ENCODE measurements around the gene D2HGDH. TPM values are rescaled to one million over a fixed set of nuclear protein-coding genes. Genes with fewer than 3 reads are reported as not detected.

The D2HGDH gene
- total and polyA plus RNA-seq, 2 experiments from 2014 or later: 3.7 to 17.3 TPM

DNA sequence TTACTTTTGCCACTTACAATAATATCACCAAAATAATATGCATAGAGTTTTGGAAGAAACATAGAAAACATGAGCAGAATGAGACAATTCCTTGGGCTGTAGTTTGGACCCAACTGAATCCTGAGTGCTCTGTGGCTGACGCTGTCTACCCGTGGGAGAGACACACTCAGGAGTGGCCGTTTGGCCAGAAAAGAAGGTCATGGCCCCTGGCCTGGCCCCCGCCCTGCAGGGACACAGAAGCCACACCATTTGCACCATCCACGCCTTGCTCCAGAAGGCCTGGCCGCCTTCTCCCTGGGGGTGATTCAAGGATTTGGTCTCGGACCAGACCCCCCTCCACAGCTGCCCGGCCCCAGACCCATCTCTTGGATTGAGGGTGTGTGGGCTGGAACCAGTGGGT lies 6.4 kb upstream of the D2HGDH start:
- no peak overlapping the region for H2AFZ ChIP-seq
- Mint-ChIP-seq H3K27me3 (ENCODE audit: insufficient read depth, low read depth, poor library complexity) (peaks cover 12% of the 10 kb centered on the region), H3K27ac (no peak overlapping the region), H3K4me3 (no peak overlapping the region), H3K9me3 (peaks cover 12% of the 10 kb centered on the region), H3K36me3 (ENCODE audit: low read depth) (peaks cover 25% of the 10 kb centered on the region), H3K4me1 (no peaks in the 10 kb centered on the region)
- no peak overlapping the region for H3K4me3 ChIP-seq
- peaks cover 5% of the 10 kb centered on the region for H4K20me1 ChIP-seq (replicated peaks; ENCODE audit: insufficient read depth)
- no peaks in the 10 kb centered on the region for H3K79me2 ChIP-seq (replicated peaks; ENCODE audit: insufficient read depth)
- H3K9me2 ChIP-seq (ENCODE audit: insufficient read depth): no peaks in the 10 kb centered on the region
- peaks cover 4% of the 10 kb centered on the region for H3K36me3 ChIP-seq (ENCODE audit: insufficient read depth)
- no peak overlapping the region for H3K4me2 ChIP-seq
- TF ChIP-seq EZH2 (IDR thresholded peaks at IDR 0.05; ENCODE audit: low read depth, unreplicated experiment) (no peak), STAT1 (IDR thresholded peaks at IDR 0.05; ENCODE audit: unreplicated experiment) (no peak), EZH2phosphoT487 (IDR thresholded peaks at IDR 0.05; ENCODE audit: unreplicated experiment) (no peak), POLR2AphosphoS5 (IDR thresholded peaks at IDR 0.05; ENCODE audit: low read depth) (no peak), ZNF114 (CRISPR knock-in tag; IDR thresholded peaks at IDR 0.05) (no peak), NANOG (IDR thresholded peaks at IDR 0.05; ENCODE audit: borderline replicate concordance) (no peak), ZNF331 (CRISPR knock-in tag; IDR thresholded peaks at IDR 0.05; ENCODE audit: low read depth) (no peak), CREB1 (CRISPR knock-in tag; IDR thresholded peaks at IDR 0.05; ENCODE audit: low read depth) (no peak), JUNB (IDR thresholded peaks at IDR 0.05; ENCODE audit: unreplicated experiment) (no peak)
- TF ChIP-seq, protein P1, sequence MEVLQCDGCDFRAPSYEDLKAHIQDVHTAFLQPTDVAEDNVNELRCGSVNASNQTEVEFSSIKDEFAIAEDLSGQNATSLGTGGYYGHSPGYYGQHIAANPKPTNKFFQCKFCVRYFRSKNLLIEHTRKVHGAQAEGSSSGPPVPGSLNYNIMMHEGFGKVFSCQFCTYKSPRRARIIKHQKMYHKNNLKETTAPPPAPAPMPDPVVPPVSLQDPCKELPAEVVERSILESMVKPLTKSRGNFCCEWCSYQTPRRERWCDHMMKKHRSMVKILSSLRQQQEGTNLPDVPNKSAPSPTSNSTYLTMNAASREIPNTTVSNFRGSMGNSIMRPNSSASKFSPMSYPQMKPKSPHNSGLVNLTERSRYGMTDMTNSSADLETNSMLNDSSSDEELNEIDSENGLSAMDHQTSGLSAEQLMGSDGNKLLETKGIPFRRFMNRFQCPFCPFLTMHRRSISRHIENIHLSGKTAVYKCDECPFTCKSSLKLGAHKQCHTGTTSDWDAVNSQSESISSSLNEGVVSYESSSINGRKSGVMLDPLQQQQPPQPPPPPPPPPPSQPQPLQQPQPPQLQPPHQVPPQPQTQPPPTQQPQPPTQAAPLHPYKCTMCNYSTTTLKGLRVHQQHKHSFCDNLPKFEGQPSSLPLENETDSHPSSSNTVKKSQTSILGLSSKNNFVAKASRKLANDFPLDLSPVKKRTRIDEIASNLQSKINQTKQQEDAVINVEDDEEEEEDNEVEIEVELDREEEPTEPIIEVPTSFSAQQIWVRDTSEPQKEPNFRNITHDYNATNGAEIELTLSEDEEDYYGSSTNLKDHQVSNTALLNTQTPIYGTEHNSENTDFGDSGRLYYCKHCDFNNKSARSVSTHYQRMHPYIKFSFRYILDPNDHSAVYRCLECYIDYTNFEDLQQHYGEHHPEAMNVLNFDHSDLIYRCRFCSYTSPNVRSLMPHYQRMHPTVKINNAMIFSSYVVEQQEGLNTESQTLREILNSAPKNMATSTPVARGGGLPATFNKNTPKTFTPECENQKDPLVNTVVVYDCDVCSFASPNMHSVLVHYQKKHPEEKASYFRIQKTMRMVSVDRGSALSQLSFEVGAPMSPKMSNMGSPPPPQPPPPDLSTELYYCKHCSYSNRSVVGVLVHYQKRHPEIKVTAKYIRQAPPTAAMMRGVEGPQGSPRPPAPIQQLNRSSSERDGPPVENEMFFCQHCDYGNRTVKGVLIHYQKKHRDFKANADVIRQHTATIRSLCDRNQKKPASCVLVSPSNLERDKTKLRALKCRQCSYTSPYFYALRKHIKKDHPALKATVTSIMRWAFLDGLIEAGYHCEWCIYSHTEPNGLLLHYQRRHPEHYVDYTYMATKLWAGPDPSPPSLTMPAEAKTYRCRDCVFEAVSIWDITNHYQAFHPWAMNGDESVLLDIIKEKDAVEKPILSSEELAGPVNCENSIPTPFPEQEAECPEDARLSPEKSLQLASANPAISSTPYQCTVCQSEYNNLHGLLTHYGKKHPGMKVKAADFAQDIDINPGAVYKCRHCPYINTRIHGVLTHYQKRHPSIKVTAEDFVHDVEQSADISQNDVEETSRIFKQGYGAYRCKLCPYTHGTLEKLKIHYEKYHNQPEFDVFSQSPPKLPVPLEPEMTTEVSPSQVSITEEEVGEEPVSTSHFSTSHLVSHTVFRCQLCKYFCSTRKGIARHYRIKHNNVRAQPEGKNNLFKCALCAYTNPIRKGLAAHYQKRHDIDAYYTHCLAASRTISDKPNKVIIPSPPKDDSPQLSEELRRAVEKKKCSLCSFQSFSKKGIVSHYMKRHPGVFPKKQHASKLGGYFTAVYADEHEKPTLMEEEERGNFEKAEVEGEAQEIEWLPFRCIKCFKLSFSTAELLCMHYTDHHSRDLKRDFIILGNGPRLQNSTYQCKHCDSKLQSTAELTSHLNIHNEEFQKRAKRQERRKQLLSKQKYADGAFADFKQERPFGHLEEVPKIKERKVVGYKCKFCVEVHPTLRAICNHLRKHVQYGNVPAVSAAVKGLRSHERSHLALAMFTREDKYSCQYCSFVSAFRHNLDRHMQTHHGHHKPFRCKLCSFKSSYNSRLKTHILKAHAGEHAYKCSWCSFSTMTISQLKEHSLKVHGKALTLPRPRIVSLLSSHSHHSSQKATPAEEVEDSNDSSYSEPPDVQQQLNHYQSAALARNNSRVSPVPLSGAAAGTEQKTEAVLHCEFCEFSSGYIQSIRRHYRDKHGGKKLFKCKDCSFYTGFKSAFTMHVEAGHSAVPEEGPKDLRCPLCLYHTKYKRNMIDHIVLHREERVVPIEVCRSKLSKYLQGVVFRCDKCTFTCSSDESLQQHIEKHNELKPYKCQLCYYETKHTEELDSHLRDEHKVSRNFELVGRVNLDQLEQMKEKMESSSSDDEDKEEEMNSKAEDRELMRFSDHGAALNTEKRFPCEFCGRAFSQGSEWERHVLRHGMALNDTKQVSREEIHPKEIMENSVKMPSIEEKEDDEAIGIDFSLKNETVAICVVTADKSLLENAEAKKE (CRISPR knock-in tag; IDR thresholded peaks at IDR 0.05): no peak
- TF ChIP-seq, protein P2, sequence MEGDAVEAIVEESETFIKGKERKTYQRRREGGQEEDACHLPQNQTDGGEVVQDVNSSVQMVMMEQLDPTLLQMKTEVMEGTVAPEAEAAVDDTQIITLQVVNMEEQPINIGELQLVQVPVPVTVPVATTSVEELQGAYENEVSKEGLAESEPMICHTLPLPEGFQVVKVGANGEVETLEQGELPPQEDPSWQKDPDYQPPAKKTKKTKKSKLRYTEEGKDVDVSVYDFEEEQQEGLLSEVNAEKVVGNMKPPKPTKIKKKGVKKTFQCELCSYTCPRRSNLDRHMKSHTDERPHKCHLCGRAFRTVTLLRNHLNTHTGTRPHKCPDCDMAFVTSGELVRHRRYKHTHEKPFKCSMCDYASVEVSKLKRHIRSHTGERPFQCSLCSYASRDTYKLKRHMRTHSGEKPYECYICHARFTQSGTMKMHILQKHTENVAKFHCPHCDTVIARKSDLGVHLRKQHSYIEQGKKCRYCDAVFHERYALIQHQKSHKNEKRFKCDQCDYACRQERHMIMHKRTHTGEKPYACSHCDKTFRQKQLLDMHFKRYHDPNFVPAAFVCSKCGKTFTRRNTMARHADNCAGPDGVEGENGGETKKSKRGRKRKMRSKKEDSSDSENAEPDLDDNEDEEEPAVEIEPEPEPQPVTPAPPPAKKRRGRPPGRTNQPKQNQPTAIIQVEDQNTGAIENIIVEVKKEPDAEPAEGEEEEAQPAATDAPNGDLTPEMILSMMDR (conservative IDR thresholded peaks at IDR 0.05; ENCODE audit: low read depth in 2 of 2): no peak
- TF ChIP-seq, protein P3, sequence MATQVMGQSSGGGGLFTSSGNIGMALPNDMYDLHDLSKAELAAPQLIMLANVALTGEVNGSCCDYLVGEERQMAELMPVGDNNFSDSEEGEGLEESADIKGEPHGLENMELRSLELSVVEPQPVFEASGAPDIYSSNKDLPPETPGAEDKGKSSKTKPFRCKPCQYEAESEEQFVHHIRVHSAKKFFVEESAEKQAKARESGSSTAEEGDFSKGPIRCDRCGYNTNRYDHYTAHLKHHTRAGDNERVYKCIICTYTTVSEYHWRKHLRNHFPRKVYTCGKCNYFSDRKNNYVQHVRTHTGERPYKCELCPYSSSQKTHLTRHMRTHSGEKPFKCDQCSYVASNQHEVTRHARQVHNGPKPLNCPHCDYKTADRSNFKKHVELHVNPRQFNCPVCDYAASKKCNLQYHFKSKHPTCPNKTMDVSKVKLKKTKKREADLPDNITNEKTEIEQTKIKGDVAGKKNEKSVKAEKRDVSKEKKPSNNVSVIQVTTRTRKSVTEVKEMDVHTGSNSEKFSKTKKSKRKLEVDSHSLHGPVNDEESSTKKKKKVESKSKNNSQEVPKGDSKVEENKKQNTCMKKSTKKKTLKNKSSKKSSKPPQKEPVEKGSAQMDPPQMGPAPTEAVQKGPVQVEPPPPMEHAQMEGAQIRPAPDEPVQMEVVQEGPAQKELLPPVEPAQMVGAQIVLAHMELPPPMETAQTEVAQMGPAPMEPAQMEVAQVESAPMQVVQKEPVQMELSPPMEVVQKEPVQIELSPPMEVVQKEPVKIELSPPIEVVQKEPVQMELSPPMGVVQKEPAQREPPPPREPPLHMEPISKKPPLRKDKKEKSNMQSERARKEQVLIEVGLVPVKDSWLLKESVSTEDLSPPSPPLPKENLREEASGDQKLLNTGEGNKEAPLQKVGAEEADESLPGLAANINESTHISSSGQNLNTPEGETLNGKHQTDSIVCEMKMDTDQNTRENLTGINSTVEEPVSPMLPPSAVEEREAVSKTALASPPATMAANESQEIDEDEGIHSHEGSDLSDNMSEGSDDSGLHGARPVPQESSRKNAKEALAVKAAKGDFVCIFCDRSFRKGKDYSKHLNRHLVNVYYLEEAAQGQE (IDR thresholded peaks at IDR 0.05; ENCODE audit: unreplicated experiment): no peak
- TF ChIP-seq, protein P4, sequence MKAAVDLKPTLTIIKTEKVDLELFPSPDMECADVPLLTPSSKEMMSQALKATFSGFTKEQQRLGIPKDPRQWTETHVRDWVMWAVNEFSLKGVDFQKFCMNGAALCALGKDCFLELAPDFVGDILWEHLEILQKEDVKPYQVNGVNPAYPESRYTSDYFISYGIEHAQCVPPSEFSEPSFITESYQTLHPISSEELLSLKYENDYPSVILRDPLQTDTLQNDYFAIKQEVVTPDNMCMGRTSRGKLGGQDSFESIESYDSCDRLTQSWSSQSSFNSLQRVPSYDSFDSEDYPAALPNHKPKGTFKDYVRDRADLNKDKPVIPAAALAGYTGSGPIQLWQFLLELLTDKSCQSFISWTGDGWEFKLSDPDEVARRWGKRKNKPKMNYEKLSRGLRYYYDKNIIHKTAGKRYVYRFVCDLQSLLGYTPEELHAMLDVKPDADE (IDR thresholded peaks at IDR 0.05): no peak
- H3K4me1 ChIP-seq (ENCODE audit: insufficient read depth): no peaks in the 10 kb centered on the region; the same call in 1 of the 2 replicates
- DNase-seq (ENCODE audit: low spot score) (no peak), ATAC-seq (no peak)
- no peak overlapping the region for H3K27ac ChIP-seq (ENCODE audit: low read depth)
- no peaks in the 10 kb centered on the region for H3F3A ChIP-seq (replicated peaks; ENCODE audit: low read depth)
- no peaks in the 10 kb centered on the region for H3K27me3 ChIP-seq (ENCODE audit: insufficient read depth)
